ENCODE data around the gene CCDC13. TPM values are rescaled to one million over a fixed set of nuclear protein-coding genes. Genes with fewer than 3 reads are reported as not detected.

CCDC13 gene
- total and polyA plus RNA-seq, 11 donors: 0.44 to 1.4 (median 0.83) TPM; not detected in 1

- no peaks in the 10 kb centered on the region for H3K36me3 ChIP-seq
- no peak for TF ChIP-seq CTCF (IDR thresholded peaks at IDR 0.05)
- no peak for TF ChIP-seq POLR2A (IDR thresholded peaks at IDR 0.05)
- no peaks in the 10 kb centered on the region for H3K9me3 ChIP-seq
- ATAC-seq: no peak
- H3K4me1 ChIP-seq: peaks cover 0 to 11% (median 5%) of the 10 kb centered on the region in 12 donors
- no peak for DNase-seq
- no peak within 1 kb of the TSS for H3K4me3 ChIP-seq
- no peak within 1 kb of the TSS for H3K27ac ChIP-seq
- WGBS, 4 donors: 91 to 96% (median 94%) methylated on average over 5 of the region's 5 CpGs
- intact Hi-C loops (cut with DNase I): no loop called here
- H3K27me3 ChIP-seq: no peaks in the 10 kb centered on the region
These were observed 36.1 kb upstream of the CCDC13 start, which contains the start of gene ACKR2 for GRCh38 chr3:42809202-42809601. TSS of gene ACKR2 (plus strand) at chr3:42809445. CDS start at chr3:42864503, 55,058 bp downstream.

- Histone ChIP-seq H3K9me3 (no peaks in the 10 kb centered on the region), H3K27ac (no peak overlapping the region), H3K36me3 (no peaks in the 10 kb centered on the region), H3K4me1 (peaks cover 0 to 15% (median 10%) of the 10 kb centered on the region in 12 donors), H3K4me3 (no peak overlapping the region), H3K27me3 (no peaks in the 10 kb centered on the region)
- DNase-seq (no peak), ATAC-seq (no peak)
- WGBS, 4 donors: 76 to 94% (median 88%) methylated on average over 4 of the region's 4 CpGs
- no peak for TF ChIP-seq POLR2A (IDR thresholded peaks at IDR 0.05)
- no peak for TF ChIP-seq CTCF (IDR thresholded peaks at IDR 0.05)
- intact Hi-C loops (cut with DNase I): no loop called here
These were observed 34.9 kb upstream of the CCDC13 start for GRCh38 chr3:42807929-42808328.

DNA sequence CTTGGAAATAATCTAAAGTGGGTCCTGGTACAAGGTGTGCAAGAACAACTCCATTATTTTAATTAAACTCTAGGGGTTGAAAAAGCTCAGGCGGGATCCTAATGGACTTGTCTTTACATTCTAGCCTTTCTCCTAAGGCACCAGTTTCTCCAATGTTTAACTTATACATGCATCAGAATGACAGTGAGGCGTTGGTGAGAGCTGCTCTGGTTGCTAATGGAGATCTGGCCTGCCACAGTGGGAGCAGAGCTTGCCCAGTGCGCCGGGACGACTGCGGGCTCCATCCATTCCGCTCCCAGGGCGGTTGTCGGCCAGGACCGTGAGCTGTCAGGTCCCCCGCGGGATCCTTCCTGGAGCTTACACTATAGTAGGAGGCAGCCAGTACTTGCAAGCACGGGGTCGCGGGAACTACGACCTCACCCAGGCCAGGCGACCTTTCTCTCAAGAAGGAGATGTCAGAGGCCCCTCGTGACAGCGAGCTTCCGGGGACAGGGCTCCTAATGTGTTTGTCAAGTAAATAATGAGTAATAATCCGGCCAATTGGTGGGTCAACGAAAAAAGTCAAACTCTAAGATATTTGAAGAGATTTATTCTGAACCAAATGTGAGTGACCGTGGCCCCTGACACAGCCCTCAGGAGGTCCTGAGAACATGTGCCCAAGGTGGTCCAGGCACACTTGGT, 32.2 kb upstream of the CCDC13 start:
- peak in 1 of 4 donors; percentile 23 for ATAC-seq
- H3K4me3 ChIP-seq: peak overlapping the region in 10 of 12 donors; percentile 58 to 96 (median 86)
- H3K27ac ChIP-seq: peak overlapping the region in 8 of 12 donors; percentile 88 to 99 (median 96)
- TF ChIP-seq POLR2A (IDR thresholded peaks at IDR 0.05) (no peak), CTCF (IDR thresholded peaks at IDR 0.05) (no peak)
- peak; percentile 8 to 66 (median 42) for DNase-seq
- H3K4me1 ChIP-seq: peaks cover 4 to 40% (median 27%) of the 10 kb centered on the region in 12 donors
- no peaks in the 10 kb centered on the region for H3K27me3 ChIP-seq
- H3K36me3 ChIP-seq: peaks cover 0 to 4% (median 0%) of the 10 kb centered on the region in 9 donors
- 32 to 52% (median 41%) methylated on average over 16 to 23 of the region's 23 CpGs for WGBS, 4 donors
- H3K9me3 ChIP-seq: no peaks in the 10 kb centered on the region
- intact Hi-C loops (cut with DNase I): no loop called here

GRCh38 chr3:42804831-42805132, 31.7 kb upstream of the CCDC13 start:
- H3K4me3 ChIP-seq: peak overlapping the region; percentile 58 to 96 (median 84)
- intact Hi-C loops (cut with DNase I): no loop called here
- H3K27me3 ChIP-seq: no peaks in the 10 kb centered on the region
- no peak for ATAC-seq
- DNase-seq: no peak
- 0 to 1% (median 1%) methylated on average over 13 of the region's 13 CpGs for WGBS, 4 donors
- TF ChIP-seq POLR2A (IDR thresholded peaks at IDR 0.05): no peak
- TF ChIP-seq CTCF (IDR thresholded peaks at IDR 0.05): no peak
- peaks cover 0 to 4% (median 0%) of the 10 kb centered on the region in 9 donors for H3K36me3 ChIP-seq
- peak overlapping the region; percentile 88 to 99 (median 96) for H3K27ac ChIP-seq
- H3K4me1 ChIP-seq: peaks cover 4 to 45% (median 32%) of the 10 kb centered on the region in 12 donors
- H3K9me3 ChIP-seq: no peaks in the 10 kb centered on the region
